Measurements from ENCODE around the gene USP32.

The USP32 gene

DNA sequence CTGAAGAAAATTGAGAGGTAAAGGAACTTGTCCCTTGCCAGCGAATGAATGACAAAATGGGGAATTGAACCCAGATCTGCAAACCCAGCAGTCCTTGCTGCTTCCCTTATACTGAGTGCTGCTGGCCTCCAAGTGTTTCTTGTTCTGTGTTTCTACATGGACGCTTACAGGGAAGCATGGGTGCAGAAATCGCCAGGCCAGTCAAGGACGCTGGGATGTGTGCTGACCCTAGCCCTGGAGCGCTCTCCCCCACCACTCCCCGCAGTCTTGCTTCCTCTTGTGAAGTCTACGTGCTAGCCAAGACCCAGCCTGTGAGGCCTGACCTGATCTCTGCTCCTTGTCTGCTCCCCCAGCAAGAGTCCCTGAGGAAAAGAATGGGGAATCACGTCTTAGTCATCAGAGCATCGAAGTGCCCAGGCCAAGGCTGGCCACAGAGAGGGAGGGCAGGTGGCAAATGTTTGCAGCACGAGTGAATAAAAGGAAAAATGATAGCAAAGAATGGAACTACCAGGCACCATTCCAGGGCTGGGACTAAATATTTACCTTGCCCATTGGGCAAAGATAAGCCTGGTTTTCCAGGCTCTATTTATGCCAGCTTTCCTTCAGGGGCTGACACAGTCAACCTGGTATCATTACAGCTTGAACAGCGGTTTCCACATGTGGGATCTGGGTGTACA lies 224.7 kb downstream of the USP32 start:
- no peak for DNase-seq

- peak; percentile 48 for DNase-seq
Observed at GRCh38 chr17:60165971-60166370, 226.0 kb downstream of the USP32 start.

- no peak for DNase-seq
Observed at GRCh38 chr17:60165223-60165622, 226.7 kb downstream of the USP32 start.

DNA sequence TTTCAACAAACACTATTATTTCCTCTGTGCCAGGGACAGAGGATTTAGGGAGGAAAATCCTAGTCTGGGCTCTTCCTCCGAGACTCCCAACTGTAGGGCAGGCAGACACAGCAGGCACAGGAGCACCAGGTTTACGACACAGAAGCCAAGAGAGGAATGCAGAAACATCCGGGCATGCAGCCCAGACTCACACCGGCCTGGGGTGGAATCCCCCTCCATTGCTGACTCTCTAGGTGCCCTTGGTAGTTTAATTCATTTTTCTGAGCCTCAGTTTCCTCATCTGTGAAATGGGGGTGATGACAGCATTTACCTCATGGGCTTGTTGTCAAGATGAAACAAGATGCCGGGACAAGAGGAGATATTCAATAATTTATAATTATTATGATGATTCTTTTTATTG lies 227.2 kb downstream of the USP32 start:
- DNase-seq, result no peak

DNA sequence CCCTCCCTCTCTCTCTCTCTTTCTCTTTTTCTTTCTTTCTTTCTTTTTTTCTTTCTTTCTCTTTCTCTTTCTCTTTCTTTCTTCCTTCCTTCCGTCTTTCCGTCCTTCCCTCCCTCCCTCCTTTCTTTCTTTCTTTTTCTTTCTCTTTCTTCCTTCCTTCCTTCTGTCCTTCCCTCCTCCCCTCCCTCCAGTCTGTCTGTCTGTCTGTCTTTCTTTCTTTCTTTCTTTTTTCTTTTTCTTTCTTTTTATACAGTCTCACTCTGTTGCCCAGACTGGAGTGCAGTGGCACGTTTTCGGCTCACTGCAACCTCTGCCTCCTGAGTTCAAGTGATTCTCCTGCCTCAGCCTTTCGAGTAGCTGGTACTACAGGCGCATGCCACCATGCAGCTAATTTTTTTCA lies 227.8 kb downstream of the USP32 start:
- no peak for DNase-seq

DNA sequence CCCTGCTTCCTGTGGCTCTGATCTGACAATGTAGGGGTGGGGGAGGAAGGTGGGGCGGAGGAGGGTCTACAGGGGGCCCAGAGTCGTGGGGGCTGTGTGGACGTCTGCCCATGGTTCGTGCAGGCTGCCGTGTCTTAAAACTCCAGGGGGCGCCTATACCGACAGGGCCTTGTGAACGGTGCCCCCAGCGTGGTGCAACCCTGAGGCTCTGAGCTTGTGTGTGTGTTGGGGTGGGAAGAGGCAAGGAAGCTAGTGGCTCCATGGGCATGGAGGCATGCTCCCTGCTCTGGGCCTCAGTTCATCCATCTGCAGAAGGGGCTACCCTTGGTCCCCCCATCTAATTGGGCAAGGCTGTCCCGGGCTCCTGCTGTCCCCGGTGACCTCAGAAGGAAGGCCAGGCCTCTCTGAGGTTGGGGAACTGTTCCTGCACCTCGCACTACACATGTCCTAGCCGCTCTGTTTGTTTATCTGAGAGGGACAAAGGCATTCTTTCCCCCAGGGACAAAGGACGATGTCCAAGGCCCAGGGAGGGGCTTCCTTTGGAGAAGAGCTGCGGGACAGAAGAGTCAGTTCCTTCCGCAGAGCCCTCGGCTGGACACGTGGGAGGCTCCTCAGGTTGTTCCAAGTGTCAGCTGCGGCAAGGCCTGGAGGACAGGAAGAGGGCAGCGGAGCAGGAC lies 228.7 kb downstream of the USP32 start:
- DNase-seq, result no peak

DNA sequence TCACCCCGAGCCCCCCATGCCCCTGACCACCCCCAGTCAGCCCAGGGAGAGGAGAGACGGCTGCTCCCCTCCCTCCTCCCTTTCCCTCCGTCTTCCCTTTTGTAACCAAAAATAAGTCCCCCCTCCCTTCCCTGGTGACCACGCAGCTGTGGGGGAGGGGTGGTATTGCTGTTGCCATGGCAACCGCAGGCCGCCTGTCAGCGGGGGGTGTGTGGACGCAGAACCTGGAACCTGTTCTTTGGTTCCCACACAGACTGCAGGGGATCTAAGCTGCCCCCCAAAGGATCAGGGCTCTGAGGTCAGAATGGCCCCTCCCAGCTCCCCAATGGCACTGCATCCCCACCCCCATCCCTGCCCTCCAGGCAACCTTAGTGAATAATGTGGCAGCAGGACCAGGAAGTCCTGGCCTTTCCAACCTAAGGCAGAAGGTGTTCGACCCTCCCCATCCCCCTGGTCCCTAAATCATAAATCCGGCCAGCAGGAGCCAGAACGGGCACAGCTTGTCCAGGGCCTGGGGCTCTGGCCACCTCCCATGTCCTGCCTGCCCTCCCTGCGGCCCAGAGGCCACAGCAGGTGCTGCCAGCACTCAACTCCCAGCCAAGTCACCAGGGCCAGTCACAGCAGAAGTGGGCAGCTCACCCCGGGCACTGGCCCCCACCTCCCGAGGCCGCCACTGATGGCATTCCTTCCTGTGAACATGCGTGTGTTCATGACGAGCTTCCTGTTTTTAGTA lies 230.2 kb downstream of the USP32 start:
- no peak for DNase-seq

DNA sequence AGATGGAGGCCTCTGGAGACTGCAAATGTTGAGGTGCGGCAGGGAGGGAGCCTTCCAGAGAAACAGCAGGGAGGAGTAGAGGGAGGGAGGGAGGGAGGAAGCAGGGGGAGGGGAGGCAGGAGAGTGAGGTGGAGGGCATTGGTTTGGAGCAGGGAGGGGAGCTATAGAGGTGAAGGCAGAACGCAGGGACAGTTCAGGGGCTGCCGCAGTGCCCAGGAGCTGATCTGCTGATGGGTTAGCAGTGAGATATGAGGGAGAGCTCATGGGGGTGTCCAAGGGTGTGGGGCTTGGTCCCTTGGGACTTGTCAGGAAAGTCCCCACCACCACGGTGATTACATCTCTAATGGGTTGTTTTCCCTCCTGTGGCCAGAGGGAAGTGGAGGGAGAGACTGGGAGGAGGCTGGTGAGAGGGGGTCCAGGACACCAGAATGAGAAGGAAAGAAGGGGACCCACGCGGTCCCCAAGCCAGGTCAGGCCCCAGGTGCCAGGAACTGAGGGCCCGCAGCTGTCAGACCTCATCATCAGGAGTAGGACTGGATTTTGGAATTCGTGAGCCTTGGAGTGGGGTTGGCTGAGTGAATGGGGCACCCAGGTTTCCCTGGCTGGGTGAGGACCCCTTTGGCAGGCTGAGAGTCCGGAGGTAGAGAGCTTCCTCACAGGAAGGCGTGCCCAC lies 231.0 kb downstream of the USP32 start:
- DNase-seq, result no peak

DNA sequence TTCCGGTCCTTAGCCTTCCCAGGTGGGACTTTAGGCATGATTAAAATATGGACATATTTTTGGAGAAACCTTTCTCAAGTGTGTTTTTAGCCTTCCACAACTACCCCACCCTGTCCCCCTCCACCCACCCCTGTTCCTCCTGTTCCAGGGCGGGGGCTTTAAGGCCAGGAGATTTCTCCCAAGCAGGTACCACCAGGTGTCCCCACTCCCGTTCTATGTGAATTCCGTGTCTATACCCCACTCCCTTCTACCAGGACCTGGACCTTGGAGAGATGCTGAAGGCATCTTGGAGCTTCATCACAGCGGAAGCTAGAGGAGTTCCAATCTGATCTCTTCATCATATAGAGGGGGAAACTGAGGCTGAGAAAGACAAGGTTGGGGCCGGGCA lies 232.5 kb downstream of the USP32 start:
- DNase-seq, result no peak

DNA sequence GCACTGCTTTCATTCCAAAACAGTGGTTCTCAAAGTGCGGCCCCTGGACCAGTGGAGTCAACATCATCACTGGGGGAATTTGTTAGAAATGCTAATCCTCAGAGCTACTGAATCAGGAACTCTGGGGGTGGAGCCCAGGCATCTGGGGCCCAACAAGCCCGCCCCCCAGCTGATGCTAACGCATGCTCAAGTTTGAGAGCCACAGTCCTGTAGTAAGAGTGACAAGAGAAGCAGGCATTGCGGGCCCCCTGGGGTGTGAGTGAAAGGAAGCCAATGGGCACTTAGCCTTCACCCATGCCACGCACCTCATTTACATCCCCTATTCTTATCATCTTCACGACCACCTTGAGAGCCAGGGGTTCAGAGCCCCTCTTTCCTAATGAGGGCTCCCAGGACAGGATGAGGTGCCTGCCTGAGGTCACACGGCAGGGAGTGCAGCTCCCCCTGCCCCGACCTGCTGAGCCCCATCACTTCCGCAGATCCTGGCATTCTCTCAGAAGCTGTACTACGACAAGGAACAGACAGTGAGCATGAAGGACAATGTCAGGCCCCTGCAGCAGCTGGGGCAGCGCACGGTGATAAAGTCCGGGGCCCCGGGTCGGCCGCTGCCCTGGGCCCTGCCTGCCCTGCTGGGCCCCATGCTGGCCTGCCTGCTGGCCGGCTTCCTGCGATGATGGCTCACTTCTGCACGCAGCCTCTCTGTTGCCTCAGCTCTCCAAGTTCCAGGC lies 233.0 kb downstream of the USP32 start:
- DNase-seq, result no peak

- DNase-seq, result no peak
Observed at GRCh38 chr17:60157487-60158040, 234.4 kb downstream of the USP32 start.

- no peak for DNase-seq
Observed at GRCh38 chr17:60156746-60157145, 235.2 kb downstream of the USP32 start.

DNA sequence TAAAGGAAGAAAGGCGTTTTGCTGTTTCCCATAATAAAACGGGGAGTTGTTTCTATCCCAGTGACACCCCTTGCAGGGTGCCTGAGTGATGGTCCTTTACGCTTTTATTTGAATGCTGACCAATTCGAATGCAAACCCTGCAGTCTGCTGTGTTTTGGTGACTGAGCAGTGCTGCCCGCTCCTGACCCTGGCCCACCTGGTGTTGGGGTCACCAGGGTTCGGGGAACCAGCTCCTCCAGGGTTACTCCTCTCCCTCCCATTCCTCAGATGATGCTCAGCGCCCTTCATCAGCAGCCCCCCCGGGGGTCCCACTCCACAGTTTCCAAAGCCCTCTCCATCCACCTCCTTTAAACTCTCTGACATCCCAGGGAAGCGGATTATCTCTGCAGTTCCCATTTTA lies 236.1 kb downstream of the USP32 start:
- no peak for DNase-seq

DNA sequence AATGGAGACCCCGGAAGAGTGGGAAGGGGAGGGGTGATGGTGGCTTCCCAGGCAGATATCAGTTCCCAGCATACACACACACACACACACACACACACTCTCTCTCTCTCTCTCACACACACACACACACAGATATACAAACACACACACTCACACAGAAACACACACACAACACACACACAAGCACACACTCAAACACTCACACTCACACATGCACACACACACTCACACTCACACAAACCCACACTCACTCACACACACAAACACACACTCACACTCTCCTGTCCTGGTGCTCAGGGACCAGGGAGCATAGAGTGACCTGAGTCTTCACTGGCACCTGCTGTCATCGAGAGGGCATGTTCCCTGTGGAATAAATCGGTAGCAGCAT lies 236.5 kb downstream of the USP32 start:
- no peak for DNase-seq

DNA sequence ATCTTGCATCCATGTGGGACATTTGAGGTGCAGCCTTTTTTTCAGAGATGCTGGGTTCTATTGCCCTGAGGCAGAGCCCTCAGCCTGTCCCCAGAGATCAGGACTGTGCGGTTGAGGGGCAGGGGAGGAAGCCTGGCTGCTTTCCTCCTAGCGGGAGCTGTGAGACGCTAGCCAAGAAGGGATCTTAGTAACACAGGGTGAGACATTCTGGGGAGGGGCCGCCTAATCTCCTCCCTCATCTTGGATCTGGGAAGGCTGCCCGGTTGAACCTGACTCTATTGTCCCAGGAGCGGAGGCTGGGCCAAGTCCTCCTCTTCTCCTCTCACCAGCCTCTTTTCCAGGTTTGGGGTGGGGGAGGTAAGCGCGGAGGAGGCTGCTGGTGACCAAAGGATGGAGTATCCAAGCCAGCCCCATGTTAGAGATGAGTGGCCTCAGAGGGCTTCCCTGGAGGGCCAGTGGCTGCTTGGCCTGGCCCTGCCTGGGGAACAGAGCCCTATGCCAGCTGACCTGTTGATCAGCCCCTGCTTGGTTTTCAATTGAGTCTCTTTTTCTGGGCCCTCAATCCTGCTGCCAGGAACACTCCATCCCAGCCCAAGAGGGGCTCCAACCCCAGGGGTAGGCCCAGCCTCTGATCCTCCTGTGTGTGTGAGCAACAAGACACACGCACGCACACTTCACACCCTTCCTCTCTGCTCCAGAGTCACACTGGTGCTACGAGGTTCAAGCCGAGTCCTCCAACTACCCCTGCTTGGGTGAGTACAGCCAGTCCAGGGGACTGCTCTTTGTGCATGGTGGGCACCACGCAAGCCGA lies 237.1 kb downstream of the USP32 start:
- DNase-seq, result no peak

GRCh38 chr17:60153606-60154390 lies 238.1 kb downstream of the USP32 start:
- DNase-seq, result no peak

- DNase-seq, result no peak
Observed at GRCh38 chr17:60151355-60151754, 240.6 kb downstream of the USP32 start.

DNA sequence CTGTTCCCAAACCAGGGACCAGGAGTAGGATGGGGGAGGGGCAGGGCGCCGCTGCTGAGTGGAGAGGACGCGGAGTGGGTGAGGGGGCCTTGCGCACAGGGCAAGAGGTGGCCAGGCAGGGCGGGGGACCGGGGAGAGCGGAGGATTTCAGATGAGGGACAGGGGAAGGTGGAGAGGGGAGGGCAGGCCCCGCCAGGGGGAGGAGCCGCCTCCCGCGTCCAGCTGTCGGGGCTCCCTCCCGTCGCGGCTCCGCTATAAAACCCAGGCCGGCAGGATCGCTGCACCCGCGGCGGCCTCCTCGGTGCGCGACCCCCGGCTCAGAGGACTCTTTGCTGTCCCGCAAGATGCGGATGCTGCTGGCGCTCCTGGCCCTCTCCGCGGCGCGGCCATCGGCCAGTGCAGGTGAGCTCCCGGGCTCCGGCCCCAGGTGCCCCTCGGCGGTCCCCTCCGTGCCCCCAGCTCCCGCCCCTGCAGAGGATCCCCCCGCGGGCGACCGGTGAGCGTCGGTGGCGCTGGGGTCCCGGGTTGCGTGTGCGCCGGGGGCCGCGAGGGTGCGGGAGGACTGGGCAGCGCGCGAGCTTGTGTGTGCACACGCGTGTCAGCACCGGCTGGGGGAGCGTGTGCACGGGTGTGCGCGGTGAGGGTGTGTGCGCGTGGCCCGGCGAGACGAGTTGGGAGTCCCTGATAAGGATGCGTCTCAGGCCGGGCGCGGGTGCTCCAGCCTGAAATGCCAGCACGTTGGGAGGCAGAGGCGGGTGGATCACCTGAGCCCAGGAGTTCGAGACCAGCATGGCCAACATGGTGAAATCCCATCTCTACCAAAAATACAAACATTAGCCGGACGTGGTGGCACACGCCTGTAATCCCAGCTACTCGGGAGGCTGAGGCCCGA lies 242.0 kb downstream of the USP32 start, which contains the start of gene CA4:
CA4 (plus strand) TSS at position 283 of the 892 bp plus-strand sequence; CDS start at position 345, 62 bp downstream.
- no peak for DNase-seq

GRCh38 chr17:60148373-60148772 lies 243.6 kb downstream of the USP32 start:
- DNase-seq, result no peak

All from activated CD4-positive, CD25-positive, alpha-beta regulatory T cell treated with anti-CD3 and anti-CD28 coated beads, Interleukin-2, amount 50 U/mL, for 72 hours (primary cell).